Fibroblast of lung (primary cell): ENCODE measurements around the gene SYNDIG1. TPM values are rescaled to one million over a fixed set of nuclear protein-coding genes. Genes with fewer than 3 reads are reported as not detected.

ENCODE experiments used
- DNase-seq, 2 donors: peaks; one replicate each; pipeline versions ENCODE4 v3.0.0 to v3.0.0-alpha.2; 2010; ENCODE audit warnings: low read depth in 2 of 2
- H2AFZ ChIP-seq: 2 replicates; pipeline ENCODE4 v1.5.1; 2012; ENCODE audit warnings: low read length, control low read depth, inconsistent platforms
- H3K27ac ChIP-seq: 2 replicates; pipeline ENCODE4 v1.5.1; 2011; ENCODE audit warnings: low read length, control low read depth; ENCODE audit not compliant: insufficient read depth
- H3K27me3 ChIP-seq: 2 replicates; pipeline ENCODE4 v1.5.1; 2011; ENCODE audit warnings: mild to moderate bottlenecking, low read length; ENCODE audit not compliant: control insufficient read depth, insufficient read depth
- H3K36me3 ChIP-seq: 2 replicates; pipeline ENCODE4 v1.5.1; 2011; ENCODE audit warnings: low read length; ENCODE audit not compliant: control insufficient read depth, insufficient read depth
- H3K4me1 ChIP-seq: 2 replicates; pipeline ENCODE4 v1.5.1; 2011; ENCODE audit warnings: low read length; ENCODE audit not compliant: control insufficient read depth, insufficient read depth; ENCODE audit errors: extremely low read depth
- H3K4me2 ChIP-seq: 2 replicates; pipeline ENCODE4 v1.5.1; 2011; ENCODE audit warnings: low read length, control low read depth; ENCODE audit not compliant: insufficient read depth; ENCODE audit errors: extremely low read depth
- H3K4me3 ChIP-seq, 4 experiments: fragments of 200-600 bp in 1 of 4; sonication (generic) in 1 of 4; replicated peaks in 1 of 4; 2 replicates each; pipeline ENCODE4 v1.5.1; 2011 to 2016; ENCODE audit warnings: low read length in 4 of 4, low read depth in 3 of 4, mild to moderate bottlenecking in 3 of 4, control low read depth in 2 of 4, inconsistent platforms in 1 of 4, mixed read lengths in 1 of 4; ENCODE audit not compliant: insufficient read depth in 1 of 4; ENCODE audit errors: control extremely low read depth in 1 of 4
- H3K79me2 ChIP-seq: 2 replicates; pipeline ENCODE4 v1.5.1; 2012; ENCODE audit warnings: mild to moderate bottlenecking, low read length, inconsistent platforms; ENCODE audit not compliant: control insufficient read depth, insufficient read depth
- H3K9ac ChIP-seq: 2 replicates; pipeline ENCODE4 v1.5.1; 2011; ENCODE audit warnings: mild to moderate bottlenecking, low read length, control low read depth; ENCODE audit not compliant: insufficient read depth
- H3K9me3 ChIP-seq: 2 replicates; pipeline ENCODE4 v1.5.1; 2012; ENCODE audit warnings: low read depth, low read length; ENCODE audit not compliant: control insufficient read depth, insufficient read depth
- H4K20me1 ChIP-seq: 2 replicates; pipeline ENCODE4 v1.5.1; 2011; ENCODE audit warnings: low read length; ENCODE audit not compliant: control insufficient read depth, insufficient read depth; ENCODE audit errors: extremely low read depth
- EZH2 ChIP-seq: IDR thresholded peaks from 2 replicates; pipeline ENCODE4 v1.5.1; 2012; ENCODE audit warnings: low read length, control low read depth, mild to moderate bottlenecking; ENCODE audit errors: missing control alignments
- polyA plus RNA-seq, 2 donors: library from polyadenylated mRNA; depleted of rRNA in 1 of 2; stranded (reverse) in 1 of 2; unstranded in 1 of 2; fragments of >200 nt; gene quantifications; 2 replicates each; pipeline ENCODE4 v1.2.1, GENCODE V29; 2011 to 2012; ENCODE audit warnings: missing spikeins in 1 of 2
- total RNA-seq: library from RNA; depleted of rRNA; stranded (reverse); fragments of >200 nt; gene quantifications from 2 replicates; pipeline ENCODE4 v1.2.1, GENCODE V29; 2014
- TF ChIP-seq, protein P1 (sequence below), 2 donors: IDR thresholded peaks in 1 of 2; conservative IDR thresholded peaks in 1 of 2; 1 replicate in 1 of 2; 2 replicates in 1 of 2; pipeline ENCODE4 v1.5.1; 2011 to 2012; ENCODE audit warnings: low read length in 2 of 2, control low read depth in 1 of 2, inconsistent platforms in 1 of 2, low read depth in 1 of 2, mild to moderate bottlenecking in 1 of 2

Gene SYNDIG1
- total and polyA plus RNA-seq, 2 donors (not counting 1 experiment from before 2014, with no cell fraction given), result 0.02 to 0.17 TPM

DNA sequence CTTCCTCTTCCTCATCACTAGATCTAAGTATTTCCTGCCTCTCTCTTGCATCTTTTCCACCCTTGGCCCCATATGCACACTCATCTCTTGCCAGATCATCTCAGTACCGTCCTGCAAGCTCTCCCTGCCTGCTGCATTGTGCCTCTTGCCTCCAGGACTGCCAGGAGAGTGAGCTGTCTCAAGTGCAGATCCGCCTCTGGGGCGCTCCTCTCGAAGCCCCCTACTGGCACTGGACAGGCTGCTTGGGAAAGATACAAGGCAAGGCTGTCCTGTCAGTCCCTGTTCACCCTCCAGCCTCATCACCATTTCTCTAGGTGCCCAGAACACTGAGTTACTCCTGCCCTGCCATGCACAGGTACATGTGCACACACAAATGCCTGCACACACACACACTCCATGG, 10.2 kb downstream of the SYNDIG1 start:
- Histone ChIP-seq H3K9ac (no peak overlapping the region), H3K4me2 (no peak overlapping the region), H3K27ac (no peak overlapping the region), H3K4me3 (no peak overlapping the region), H3K36me3 (no peaks in the 10 kb centered on the region), H3K79me2 (no peaks in the 10 kb centered on the region), H3K9me3 (no peaks in the 10 kb centered on the region), H3K27me3 (no peaks in the 10 kb centered on the region), H3K4me1 (no peaks in the 10 kb centered on the region), H2AFZ (no peak overlapping the region), H4K20me1 (no peaks in the 10 kb centered on the region)
- no peak for TF ChIP-seq EZH2
- TF ChIP-seq, protein P1, sequence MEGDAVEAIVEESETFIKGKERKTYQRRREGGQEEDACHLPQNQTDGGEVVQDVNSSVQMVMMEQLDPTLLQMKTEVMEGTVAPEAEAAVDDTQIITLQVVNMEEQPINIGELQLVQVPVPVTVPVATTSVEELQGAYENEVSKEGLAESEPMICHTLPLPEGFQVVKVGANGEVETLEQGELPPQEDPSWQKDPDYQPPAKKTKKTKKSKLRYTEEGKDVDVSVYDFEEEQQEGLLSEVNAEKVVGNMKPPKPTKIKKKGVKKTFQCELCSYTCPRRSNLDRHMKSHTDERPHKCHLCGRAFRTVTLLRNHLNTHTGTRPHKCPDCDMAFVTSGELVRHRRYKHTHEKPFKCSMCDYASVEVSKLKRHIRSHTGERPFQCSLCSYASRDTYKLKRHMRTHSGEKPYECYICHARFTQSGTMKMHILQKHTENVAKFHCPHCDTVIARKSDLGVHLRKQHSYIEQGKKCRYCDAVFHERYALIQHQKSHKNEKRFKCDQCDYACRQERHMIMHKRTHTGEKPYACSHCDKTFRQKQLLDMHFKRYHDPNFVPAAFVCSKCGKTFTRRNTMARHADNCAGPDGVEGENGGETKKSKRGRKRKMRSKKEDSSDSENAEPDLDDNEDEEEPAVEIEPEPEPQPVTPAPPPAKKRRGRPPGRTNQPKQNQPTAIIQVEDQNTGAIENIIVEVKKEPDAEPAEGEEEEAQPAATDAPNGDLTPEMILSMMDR (conservative IDR thresholded peaks at IDR 0.05 in 1 of 2, IDR thresholded peaks at IDR 0.05 in 1 of 2; ENCODE audit: low read depth in 1 of 2, low read length in 2 of 2), result no peak
- DNase-seq, result no peak

DNA sequence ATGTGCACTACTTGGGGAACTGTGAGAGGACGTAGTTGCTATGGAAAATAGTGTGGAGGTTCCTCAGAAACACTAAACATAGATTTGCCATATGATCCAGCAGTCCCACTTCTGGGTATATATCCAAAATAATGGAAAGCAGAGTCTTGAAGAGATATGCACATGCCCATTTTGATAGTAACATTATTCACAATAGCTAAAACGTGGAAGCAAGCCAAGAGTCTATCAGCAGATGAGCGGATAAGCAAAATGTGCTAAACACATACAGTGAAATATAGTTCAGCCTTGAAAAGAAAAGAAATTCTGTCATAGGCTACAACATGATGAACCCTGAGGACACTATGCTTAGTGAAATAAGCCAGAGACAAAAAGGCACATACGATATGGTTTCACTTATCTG, 11.1 kb downstream of the SYNDIG1 start:
- H3K4me1 ChIP-seq, result no peaks in the 10 kb centered on the region
- TF ChIP-seq, protein P1 (conservative IDR thresholded peaks at IDR 0.05 in 1 of 2, IDR thresholded peaks at IDR 0.05 in 1 of 2; ENCODE audit: low read depth in 1 of 2, low read length in 2 of 2), result no peak
- no peak for TF ChIP-seq EZH2
- H3K79me2 ChIP-seq, result no peaks in the 10 kb centered on the region
- no peak overlapping the region for H3K27ac ChIP-seq
- no peaks in the 10 kb centered on the region for H3K27me3 ChIP-seq
- H3K9ac ChIP-seq, result no peak overlapping the region
- no peaks in the 10 kb centered on the region for H3K9me3 ChIP-seq
- no peaks in the 10 kb centered on the region for H3K36me3 ChIP-seq
- DNase-seq, result no peak
- H2AFZ ChIP-seq, result no peak overlapping the region
- no peak overlapping the region for H3K4me2 ChIP-seq
- H3K4me3 ChIP-seq, result no peak overlapping the region
- no peaks in the 10 kb centered on the region for H4K20me1 ChIP-seq

DNA sequence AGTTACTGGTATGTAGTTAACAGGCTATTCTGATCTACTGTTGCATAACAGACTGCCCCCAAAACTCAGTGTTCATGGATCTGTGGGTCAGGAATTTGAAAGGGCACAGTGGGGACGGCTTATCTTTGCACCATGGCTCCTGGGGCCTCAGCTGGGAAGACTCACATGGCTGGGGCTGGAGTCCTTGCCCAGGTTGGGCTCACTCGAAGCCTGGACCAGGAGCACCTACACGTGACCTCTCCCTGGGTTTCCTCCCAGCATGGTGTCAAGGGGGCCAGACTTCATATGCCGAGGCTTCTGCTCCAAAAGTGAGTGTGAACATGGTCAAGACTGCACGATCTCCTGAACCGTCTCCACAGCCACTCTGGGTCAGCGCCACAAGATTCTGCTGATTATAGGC, 11.7 kb downstream of the SYNDIG1 start:
- TF ChIP-seq, protein P1 (conservative IDR thresholded peaks at IDR 0.05 in 1 of 2, IDR thresholded peaks at IDR 0.05 in 1 of 2; ENCODE audit: low read depth in 1 of 2, low read length in 2 of 2), result no peak
- TF ChIP-seq EZH2, result no peak
- no peak overlapping the region for H2AFZ ChIP-seq
- H3K36me3 ChIP-seq, result no peaks in the 10 kb centered on the region
- H3K27ac ChIP-seq, result no peak overlapping the region
- no peak overlapping the region for H3K4me3 ChIP-seq
- no peak overlapping the region for H3K9ac ChIP-seq
- H3K79me2 ChIP-seq, result no peaks in the 10 kb centered on the region
- H3K4me1 ChIP-seq, result no peaks in the 10 kb centered on the region
- H3K27me3 ChIP-seq, result no peaks in the 10 kb centered on the region
- H3K9me3 ChIP-seq, result no peaks in the 10 kb centered on the region
- H3K4me2 ChIP-seq, result no peak overlapping the region
- no peaks in the 10 kb centered on the region for H4K20me1 ChIP-seq
- DNase-seq, result no peak
